GM10266 (cell line): ENCODE data around the gene RIT1.
"Not testable (repeated sequence)": the region's sequence is repeated elsewhere in the genome, so short reads cannot be mapped to it uniquely, and the experiment has no call there.

Experiments used
- DNase-seq: peaks from one replicate; pipeline ENCODE4 v3.0.0; 2012; ENCODE audit errors: extremely low spot score
- TF ChIP-seq, protein P1 (sequence below): IDR thresholded peaks from 2 replicates; pipeline ENCODE4 v1.5.1; 2012; ENCODE audit warnings: mild to moderate bottlenecking, low read depth; ENCODE audit not compliant: control insufficient read depth, insufficient read depth; ENCODE audit errors: missing control alignments

The RIT1 gene

DNA sequence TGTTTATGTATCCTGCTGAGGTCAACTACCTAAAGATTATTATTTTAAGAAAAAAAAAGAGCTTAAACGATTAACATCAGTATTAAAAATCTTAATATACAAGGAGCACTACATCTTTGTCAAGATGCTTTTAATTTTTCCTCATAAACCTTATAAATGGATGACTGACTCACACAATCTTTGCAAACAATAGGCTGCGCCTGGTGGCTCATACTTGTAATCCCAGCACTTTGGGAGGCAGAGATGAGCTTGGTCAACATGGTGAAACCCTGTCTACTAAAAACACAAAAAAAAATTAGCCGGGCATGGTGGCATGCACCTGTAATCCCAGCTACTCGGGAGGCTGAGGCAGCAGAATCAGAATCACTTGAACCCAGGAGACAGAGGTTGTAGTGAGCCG lies 21.3 kb upstream of the RIT1 start:
- no peak for DNase-seq

DNA sequence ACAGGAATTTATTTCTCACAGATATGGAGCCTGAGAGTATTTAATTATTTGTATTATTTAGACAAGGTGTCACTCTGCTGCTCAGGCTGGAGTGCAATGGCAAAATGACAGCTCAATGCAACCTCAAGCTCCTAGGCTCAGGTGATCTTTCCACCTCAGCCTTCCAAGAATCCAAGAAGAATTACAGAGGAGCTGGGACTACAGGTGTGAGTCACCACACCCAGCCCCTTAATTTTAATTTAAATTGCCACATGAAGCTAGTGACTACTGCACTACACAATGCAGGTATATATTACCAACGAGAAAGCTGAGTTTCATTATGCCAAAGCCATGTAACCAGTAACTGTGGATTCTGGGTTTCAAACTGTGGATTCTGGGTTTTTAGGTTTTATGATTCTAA lies 20.9 kb upstream of the RIT1 start:
- TF ChIP-seq, protein P1, sequence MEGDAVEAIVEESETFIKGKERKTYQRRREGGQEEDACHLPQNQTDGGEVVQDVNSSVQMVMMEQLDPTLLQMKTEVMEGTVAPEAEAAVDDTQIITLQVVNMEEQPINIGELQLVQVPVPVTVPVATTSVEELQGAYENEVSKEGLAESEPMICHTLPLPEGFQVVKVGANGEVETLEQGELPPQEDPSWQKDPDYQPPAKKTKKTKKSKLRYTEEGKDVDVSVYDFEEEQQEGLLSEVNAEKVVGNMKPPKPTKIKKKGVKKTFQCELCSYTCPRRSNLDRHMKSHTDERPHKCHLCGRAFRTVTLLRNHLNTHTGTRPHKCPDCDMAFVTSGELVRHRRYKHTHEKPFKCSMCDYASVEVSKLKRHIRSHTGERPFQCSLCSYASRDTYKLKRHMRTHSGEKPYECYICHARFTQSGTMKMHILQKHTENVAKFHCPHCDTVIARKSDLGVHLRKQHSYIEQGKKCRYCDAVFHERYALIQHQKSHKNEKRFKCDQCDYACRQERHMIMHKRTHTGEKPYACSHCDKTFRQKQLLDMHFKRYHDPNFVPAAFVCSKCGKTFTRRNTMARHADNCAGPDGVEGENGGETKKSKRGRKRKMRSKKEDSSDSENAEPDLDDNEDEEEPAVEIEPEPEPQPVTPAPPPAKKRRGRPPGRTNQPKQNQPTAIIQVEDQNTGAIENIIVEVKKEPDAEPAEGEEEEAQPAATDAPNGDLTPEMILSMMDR: no peak
- DNase-seq: no peak

More for the DNA sequence above, 21.3 kb upstream of the RIT1 start:
- TF ChIP-seq, protein P1: no peak

DNA sequence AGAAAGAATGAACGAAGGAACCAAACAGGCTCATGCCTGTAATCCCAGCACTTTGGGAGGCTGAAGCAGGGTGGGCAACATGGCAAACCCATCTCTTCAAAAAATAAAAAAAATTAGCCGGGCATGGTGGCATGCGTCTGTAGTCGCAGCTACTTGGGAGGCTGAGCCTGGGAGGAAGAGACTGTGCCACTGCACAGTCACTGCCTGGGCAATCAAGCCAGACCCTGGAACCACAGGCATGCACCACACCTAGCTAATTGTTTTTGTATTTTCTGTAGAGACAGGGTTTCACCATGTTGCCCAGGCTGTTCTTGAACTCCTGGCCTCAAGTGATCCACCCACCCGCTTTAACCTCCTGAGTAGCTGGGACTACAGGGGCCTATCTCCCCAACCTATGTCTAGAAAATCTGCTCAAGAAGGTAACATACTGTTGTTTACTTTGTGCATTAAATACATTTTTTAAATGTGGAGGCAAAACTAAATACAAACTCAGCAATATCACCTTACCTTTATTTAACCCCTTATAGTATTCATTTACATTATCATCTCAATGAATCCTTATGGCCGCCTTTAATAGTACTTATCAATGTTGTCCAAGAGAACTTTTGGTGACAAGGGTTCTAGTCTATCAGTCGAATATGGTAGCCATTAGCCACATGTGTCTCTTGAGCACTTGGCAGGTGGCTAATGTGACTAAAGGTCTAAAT lies 20.3 kb upstream of the RIT1 start:
- TF ChIP-seq, protein P1: no peak

DNA sequence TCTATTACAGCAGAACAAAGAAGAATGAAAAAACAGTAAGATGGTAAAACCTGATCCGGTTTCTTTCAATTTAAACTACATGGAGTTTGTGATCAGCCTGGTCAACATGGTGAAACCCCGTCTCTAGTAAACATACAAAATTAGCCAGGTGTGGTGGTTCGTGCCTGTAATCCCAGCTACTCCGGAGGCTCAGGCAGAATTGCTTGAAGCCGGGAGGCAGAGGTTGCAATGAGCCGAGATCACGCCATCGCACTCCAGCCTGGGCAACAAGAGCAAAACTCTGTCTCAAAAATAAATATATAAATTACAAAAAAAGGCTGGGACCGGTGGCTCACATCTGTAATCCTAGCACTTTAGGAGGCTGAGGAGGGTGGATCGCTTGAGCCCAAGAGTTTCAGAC lies 19.6 kb upstream of the RIT1 start:
- DNase-seq: not testable (repeated sequence)

More for the DNA sequence above, 20.3 kb upstream of the RIT1 start:
- no peak for DNase-seq

DNA sequence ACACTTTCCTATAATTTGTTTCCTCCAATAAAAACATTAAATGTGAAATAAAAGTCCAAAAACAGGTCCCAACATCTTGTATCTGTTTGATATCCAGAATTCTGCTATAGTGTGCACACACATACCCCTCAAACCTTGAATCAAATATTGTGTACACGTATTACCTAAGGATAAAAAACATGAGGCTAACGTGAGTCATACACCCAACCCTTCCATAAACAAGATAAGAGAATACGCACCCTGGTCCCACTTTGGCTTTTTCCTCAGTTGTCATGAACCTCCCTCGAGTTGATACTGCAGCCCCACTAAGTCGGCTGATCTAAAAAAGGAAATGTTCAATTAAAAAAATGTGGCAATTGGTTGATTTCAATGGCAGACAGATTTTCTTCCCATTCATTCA lies 17.9 kb upstream of the RIT1 start:
- no peak for DNase-seq
- TF ChIP-seq, protein P1: no peak

DNA sequence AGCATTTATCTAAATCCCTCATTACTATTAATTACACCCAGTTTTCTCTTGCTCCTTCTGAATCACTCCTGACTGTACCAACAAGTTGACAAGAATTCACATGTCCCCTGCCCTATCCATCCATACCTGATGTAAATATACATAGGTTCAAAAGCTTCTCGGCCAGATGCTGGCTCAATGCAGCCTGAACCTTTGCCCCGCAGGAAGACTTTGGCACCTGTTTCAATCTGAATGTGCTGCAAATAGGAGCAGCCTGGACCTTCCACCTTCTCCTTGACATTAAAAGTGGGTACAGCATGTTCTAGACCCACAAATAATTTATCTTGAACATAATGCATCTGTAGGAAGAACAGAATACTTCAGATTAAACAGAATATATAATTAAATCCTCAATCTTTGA lies 14.4 kb upstream of the RIT1 start:
- TF ChIP-seq, protein P1: no peak

DNA sequence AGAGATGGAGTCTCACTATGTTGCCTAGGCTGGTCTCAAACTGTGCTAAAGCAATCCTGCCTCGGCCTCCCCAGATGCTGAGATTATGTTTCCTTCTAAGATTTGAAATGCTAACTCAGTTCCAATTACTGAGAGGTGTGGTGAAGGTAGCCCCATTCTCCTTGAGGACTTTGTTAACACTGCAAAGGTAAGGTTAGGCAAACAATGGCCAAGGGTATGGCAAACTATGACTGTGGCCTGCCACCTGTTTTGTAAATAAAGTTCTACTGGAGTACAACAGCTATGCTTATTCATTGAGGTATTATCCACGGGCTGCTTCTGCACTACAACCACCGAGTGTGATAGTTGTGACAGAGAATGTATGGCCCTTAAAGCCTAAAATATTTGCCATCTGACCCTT lies 9.6 kb upstream of the RIT1 start:
- TF ChIP-seq, protein P1: no peak
- no peak for DNase-seq

More for the DNA sequence above, 14.4 kb upstream of the RIT1 start:
- DNase-seq: no peak

DNA sequence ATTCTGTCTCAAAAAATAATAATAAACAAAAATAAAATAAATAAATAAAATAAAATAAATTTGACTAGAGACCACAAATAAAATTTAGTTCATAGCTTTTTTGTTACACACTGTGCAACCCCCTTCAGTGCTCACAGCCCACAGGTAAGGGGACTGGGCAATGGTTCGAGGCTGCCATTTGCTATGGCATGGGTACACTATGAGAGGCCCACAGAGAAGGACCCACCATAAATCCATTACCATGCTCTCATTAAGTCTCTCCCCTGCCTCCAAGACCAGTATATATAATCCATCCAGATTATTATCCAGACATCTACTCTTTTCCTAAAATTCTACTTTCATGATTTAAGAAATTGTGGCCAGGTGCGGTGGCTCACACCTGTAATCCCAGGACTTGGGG lies 8.7 kb upstream of the RIT1 start:
- DNase-seq: no peak

More for the DNA sequence above, 8.7 kb upstream of the RIT1 start:
- TF ChIP-seq, protein P1: no peak
